LNCAP (cell line): ENCODE data around the gene AJUBA.

Source experiments
- CTCF ChIP-seq: fragments of 450-650 bp; IDR thresholded peaks from 2 replicates; pipeline ENCODE4 v1.5.1; 2017; ENCODE audit warnings: mild to moderate bottlenecking

The AJUBA gene

GRCh38 chr14:23009939-23010726 lies 27.8 kb upstream of the AJUBA start, which contains the start of gene C14orf93:
Gene C14orf93, minus strand, starts transcription at chr14:23010143. Its CDS starts 11,120 bp downstream, at chr14:22999023.
- no peak for TF ChIP-seq CTCF

GRCh38 chr14:23009483-23009938 lies 27.2 kb upstream of the AJUBA start:
- no peak for TF ChIP-seq CTCF

GRCh38 chr14:23008831-23009230 lies 26.5 kb upstream of the AJUBA start:
- no peak for TF ChIP-seq CTCF

GRCh38 chr14:23006544-23007419 lies 24.4 kb upstream of the AJUBA start:
- TF ChIP-seq CTCF, result no peak; the same call in 1 of the 2 replicates

DNA sequence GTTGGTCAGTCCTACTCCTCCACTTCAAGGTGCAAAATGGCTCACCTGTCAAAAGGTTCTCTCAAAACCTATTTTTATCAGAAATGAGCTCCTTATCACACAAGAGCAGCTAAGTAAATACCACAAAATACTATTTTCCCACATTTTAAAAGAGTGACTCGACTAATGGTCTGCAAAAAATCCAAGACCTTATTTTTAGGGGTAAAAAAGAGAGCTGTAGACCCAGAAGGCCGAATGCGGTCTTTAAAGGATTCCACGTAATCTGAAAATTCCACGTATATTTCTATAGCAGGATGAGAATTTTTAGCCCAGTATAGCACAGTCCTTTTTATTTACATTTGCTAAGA lies 23.8 kb upstream of the AJUBA start:
- TF ChIP-seq CTCF, result no peak

DNA sequence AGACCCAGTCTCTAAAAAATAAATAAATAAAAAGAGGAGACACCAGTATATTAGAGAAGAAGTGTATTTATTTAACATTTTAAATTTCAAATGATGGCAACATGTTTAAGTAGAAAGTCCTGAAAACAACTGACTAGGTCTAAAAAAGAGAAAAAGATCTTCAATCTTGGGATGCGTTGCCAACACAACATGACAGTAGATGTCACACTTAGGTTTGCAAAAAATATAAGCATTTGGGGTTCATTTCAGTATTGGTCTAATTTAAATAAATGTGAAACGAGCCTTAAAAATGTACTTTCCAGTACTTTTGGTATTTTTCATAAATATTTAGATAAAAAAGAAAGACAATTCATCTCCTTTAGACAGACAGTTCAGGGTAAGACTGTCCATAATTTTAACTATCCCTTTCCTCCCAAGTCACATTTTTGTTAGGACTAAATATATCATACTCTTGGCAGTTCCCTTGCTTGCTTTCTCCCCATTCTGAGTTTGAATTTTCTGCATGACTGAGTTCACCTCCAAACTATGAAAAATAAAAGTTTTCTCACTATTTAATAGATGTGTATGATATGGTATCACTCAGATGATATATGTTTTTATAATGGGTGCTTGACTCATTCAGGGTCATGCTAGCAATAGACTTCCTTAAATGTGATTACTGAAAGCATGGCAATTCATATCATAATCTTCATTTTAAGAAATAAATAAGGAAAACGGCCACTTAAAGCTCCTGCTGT lies 23.3 kb upstream of the AJUBA start:
- TF ChIP-seq CTCF, result no peak

- TF ChIP-seq CTCF, result no peak
These were observed 20.2 kb upstream of the AJUBA start for GRCh38 chr14:23002592-23002991.
